Left renal cortex interstitium (tissue), 4 donors: ENCODE data around the gene CFD. TPM values are rescaled to one million over a fixed set of nuclear protein-coding genes. Genes with fewer than 3 reads are reported as not detected.
"Not testable (repeated sequence)": the region's sequence is repeated elsewhere in the genome, so short reads cannot be mapped to it uniquely, and the experiment has no call there.

Source experiments
- DNase-seq, 4 donors: peaks; one replicate each; pipeline ENCODE4 v3.0.0-alpha.2; 2013; ENCODE audit warnings: low read depth in 4 of 4, low spot score in 2 of 4, missing footprints in 1 of 4
- polyA plus RNA-seq, 4 donors: library from polyadenylated mRNA; unstranded; fragments of 120-200 nt; gene quantifications; one replicate each; pipeline ENCODE4 v1.2.1, GENCODE V29; 2013; ENCODE audit not compliant: insufficient read length in 4 of 4

CFD gene
- polyA plus RNA-seq, 4 donors: 2.2 to 5.4 (median 4.3) TPM

GRCh38 chr19:824885-825284 is 34.6 kb upstream of the CFD start:
- DNase-seq: no peak

- no peak for DNase-seq
Measured at GRCh38 chr19:825897-826644, 33.4 kb upstream of the CFD start.

GRCh38 chr19:827314-827709 is 32.2 kb upstream of the CFD start:
- DNase-seq: no peak

GRCh38 chr19:827710-828321 is 31.6 kb upstream of the CFD start, which contains the start of gene AZU1:
AZU1 (plus strand) TSS chr19:827837; CDS start chr19:827847, 10 bp downstream.
- DNase-seq: no peak

- no peak for DNase-seq
Measured at GRCh38 chr19:829129-829758, 30.2 kb upstream of the CFD start.

- DNase-seq: no peak
Measured at GRCh38 chr19:831407-832369, 27.8 kb upstream of the CFD start.

GRCh38 chr19:834216-834615 is 25.2 kb upstream of the CFD start:
- no peak for DNase-seq

- DNase-seq: no peak
Measured at GRCh38 chr19:835210-835810, 24.2 kb upstream of the CFD start.

GRCh38 chr19:840519-841206 is 18.8 kb upstream of the CFD start, which contains the start of gene PRTN3:
PRTN3 (plus strand) TSS chr19:840999; CDS start chr19:841009, 10 bp downstream.
- no peak for DNase-seq

GRCh38 chr19:842802-843179 is 16.7 kb upstream of the CFD start:
- DNase-seq: not testable (repeated sequence)

- DNase-seq: no peak
Measured at GRCh38 chr19:843180-843835, 16.2 kb upstream of the CFD start.

GRCh38 chr19:843836-844545 is 15.5 kb upstream of the CFD start:
- no peak for DNase-seq

GRCh38 chr19:844546-844971 is 14.9 kb upstream of the CFD start:
- DNase-seq: no peak

- DNase-seq: no peak
Measured at GRCh38 chr19:845707-846521, 13.6 kb upstream of the CFD start.

- no peak for DNase-seq
Measured at GRCh38 chr19:848386-848921, 11.0 kb upstream of the CFD start.

GRCh38 chr19:849195-849594 is 10.3 kb upstream of the CFD start:
- not testable (repeated sequence) for DNase-seq
